NOMO-1 treated with DMSO at 0.1 percent for 48 hours (cell line): ENCODE results near the gene SLC15A1.

Experiments
- DNase-seq: peaks from one replicate; lab custom pipeline; 2025; ENCODE audit not compliant: unreplicated experiment; lab: John Stamatoyannopoulos, UW

SLC15A1 gene, protein sequence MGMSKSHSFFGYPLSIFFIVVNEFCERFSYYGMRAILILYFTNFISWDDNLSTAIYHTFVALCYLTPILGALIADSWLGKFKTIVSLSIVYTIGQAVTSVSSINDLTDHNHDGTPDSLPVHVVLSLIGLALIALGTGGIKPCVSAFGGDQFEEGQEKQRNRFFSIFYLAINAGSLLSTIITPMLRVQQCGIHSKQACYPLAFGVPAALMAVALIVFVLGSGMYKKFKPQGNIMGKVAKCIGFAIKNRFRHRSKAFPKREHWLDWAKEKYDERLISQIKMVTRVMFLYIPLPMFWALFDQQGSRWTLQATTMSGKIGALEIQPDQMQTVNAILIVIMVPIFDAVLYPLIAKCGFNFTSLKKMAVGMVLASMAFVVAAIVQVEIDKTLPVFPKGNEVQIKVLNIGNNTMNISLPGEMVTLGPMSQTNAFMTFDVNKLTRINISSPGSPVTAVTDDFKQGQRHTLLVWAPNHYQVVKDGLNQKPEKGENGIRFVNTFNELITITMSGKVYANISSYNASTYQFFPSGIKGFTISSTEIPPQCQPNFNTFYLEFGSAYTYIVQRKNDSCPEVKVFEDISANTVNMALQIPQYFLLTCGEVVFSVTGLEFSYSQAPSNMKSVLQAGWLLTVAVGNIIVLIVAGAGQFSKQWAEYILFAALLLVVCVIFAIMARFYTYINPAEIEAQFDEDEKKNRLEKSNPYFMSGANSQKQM

DNA sequence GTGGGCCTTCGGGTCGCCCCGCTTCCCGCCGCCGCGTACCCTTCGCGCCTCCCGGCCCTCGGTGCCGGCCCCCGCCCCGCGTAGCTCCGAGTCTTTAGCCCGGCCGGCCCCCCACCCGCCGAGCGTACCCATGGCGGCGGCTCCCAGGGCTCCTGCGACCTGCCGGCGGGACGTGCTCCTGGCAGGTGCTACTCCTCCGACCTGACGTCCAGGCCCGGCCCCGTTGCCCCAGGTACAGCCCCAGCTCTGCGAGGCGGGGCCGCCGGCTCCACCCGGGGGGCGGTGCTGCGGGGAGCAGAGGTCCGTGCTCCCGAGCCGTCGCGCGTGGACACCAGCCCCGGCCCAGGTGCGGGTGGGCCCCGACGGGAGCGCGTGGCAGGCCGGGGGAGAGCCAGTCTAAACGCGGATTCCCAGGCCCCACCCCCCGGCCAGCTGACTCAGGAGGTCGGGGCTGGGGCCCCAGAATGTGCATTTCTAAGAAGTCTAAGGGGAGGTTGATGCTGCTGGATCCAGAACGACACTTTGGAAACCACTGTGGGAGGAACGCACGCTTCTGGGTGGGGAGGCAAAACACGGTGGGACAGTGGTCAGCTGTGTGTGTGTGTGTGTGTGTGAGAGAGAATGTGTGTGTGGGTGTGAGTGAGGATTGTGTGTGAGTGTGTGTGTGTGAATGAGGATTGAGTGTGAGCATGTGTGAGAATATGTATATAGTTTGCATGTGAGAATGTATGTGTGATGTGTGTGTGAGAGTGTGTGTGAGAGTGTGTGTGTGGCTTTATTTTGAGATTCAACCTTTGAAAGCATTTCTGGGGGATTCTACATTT, at the start of gene SLC15A1:
TSS of gene SLC15A1 (minus strand) at position 206 of the 824 bp plus-strand sequence. CDS start at position 132, 74 bp downstream.
- DNase-seq: no peak

DNA sequence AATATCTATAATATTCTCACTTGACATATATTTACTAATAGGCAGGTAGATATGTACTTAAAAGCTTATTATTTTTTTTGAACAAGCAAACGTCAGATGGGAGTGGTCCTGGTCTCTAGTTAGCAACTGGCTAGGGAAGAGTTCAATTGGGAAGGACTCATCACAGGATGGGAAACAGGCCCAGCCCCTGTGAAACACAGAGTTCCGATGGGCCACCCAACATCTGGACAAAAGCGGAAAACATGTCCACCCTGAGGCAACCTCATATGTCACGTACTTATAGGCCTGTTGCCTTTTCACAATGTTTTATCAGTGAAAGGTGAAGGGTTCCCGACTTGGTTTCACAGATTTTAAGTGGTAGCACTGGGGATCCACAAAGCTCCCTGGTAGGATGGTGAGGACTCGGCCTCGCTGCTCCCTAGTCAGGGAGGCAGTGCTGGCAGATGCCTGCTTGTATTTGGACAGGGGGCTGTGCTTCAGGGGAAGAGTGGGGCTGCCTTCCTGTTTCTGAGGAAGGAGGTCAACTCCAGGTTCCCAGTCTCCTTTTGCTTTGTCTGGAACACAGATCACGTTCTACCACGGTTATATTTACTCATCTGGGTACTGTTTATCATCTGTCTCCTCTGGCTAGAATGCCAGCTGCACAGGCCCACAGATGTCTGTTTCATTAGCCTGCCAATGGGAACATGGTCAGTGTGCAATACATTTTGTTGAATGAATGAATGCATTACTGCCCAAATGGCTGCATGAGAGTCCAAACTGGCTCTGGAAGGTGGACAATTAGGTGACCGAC, 49.4 kb upstream of the SLC15A1 start:
- no peak for DNase-seq

DNA sequence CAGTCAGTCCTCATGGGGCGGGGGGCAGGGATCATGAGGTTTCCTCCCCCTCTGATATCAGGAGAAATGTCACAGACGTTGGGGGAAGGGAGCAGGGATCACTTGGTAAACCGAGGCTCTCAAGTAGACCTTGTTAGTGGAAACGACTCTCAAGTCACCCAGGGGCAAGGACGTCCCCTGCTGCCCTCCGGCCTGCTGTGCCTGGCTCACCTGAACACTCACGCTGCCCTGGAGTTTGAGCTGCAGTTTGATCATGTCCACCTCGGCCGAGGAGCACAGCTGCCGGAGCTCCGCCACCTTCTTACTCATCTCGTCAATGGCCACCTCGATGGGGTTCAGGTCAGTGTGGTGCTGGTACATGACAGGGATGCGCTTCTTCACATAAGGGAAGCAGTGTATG, 47.6 kb upstream of the SLC15A1 start:
- DNase-seq: no peak

DNA sequence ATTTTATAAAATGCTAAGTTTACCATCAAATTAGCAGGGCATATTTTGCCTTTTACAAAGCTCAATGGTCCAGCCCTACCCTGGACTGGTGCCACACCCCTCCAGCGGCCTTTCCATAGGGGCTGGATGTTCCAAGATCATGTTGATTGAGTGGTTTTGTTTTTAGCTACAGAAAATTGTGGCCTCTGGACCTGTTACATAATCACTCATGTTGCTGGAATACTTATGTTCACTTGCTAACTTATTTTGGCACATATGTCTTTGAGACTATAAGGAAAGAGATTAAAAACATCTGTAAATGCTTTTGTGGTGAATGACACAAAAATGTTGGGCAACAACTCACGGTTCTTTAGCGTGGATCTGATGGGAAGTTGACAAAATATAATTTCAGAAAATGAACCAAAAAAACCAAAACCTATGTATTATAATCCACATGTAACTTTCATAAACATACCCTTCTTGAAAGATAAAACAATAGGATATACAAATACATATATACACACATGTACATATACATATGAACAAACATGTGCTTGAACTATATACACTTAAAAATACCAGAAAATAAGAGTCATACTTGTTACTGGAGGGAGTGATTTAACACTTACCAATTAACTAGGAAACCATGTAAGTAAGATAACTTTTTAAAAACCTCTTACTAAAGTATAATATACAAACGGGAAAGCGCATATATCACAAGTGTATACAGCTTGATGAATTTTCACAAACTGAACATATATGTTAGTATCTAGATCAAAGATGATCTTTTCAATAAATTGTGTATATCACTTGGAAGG, 46.6 kb upstream of the SLC15A1 start:
- no peak for DNase-seq

DNA sequence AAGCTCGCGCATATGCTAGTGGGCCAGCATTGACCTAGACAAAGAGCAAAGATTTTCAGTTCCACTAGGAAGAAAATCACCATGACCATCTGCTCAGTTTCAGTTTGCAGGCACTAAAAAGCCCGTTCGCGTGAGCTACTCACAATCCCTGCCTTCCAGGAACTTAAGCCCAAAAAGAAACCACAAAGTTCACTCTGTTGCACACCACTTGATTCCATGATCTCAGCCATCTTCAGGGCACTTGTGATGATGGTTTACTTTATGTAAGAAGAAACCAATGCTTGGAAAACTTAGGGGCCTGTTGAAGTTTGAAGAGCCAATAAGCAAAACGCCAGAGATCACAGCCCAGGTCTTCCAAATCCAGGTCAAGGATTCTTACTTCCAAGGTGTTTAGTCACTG, 45.0 kb upstream of the SLC15A1 start:
- no peak for DNase-seq

DNA sequence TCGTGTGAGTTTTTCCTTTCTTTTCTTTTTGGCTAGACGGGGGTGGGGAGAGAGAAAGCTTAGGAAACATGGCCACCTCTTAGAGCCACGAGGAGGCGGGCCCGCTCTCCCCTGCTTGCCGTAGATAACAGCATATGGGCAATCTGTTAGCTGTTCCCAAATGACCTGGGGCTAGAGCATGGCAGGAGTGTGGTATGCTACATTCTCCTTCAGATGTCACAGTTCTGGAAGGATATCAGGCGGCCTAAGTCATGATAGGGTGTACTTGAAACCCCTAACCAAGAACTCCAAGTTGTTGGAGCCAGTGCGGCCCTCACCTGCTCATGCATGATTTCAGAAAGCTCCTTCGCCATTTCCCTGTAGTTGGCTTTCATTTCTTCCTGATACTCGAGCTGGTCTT, 44.3 kb upstream of the SLC15A1 start:
- DNase-seq: no peak

DNA sequence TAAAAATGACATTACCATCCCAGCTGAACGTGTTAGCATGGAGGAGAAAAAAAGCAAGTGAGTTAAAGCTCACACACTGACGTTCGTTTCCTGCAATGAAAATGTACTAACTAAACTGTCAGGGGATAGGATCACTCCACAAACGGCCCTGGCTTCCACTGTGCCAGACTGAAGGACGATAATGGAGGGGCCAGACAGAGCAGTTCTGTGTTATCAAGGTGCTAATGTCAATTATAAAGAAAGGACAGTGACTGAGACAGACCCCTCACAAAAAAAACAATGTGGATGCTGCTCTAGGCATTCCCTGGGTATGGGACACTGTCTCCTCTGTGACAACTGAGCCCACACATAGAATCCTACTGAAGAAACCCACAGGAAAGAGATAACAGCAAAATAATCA, 43.7 kb upstream of the SLC15A1 start:
- no peak for DNase-seq

DNA sequence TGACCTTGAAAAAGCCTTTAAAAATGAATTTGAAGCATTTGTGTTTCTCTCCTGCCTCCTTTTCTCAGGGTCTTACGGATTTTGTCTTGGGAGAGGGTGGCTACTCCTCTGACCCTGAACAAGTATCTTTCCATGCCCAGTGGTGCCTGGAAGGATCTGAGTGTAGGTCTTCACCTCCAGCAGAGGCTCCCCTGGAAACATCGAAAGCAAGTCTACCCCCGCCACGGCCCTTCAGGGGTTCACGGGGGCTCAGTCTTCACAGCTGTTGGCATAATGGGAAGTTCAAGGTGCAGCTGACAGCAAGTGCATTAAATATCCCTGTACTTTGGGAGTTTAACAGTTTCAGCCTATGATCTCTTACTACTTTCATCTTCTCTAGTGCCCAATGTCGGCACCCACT, 42.7 kb upstream of the SLC15A1 start:
- DNase-seq: no peak

DNA sequence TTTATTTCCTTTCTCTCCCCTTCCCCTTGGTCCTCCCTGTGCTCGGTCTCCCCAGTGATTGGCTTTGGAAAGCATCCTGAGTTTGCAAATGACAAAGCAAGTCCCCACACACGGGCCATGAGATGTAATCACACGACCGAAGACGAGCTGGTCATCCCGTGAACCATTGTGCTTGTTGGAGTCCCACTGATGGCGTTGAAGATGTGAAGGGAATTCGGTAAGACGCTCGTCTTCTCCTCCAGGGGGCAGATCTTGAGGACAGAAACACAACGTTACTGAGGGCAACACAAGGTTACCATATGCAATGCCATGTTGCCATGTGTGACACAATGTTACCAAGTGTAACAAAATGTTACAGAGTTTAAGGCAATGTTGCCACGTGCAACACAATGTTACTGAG, 42.0 kb upstream of the SLC15A1 start:
- no peak for DNase-seq

DNA sequence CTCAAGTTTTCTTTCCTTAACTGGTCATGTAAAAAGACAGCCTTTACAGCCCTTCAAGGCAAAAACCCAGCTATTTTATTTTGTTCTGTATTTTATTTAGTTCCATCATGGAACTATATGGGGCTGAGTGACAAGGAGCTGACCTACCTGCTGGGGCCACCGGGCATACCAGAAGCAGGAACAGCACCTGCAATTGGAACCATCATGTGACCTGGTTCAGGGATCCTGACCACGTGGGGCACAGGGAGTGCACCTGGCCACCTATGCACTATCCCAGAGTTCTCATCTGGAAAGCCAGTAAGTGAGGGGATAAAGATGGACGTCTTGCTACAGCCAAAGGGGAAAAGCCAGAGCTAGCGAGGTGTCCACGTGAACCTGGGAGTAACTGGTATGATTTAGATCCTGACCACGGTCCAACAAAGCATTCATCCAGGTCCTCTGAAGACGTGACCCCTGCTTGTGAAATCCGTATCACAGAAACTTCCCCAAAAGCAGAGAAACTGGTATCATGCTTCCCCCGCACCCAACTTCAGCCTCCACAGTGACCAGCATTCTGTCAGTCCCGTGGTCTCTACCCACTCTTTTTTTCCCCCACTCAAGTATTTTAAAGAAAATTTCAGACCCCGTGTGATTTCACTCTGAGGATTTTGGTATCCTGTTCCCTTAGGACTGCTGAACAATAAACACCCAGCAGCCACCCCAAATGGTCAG, 40.5 kb upstream of the SLC15A1 start:
- DNase-seq: no peak

DNA sequence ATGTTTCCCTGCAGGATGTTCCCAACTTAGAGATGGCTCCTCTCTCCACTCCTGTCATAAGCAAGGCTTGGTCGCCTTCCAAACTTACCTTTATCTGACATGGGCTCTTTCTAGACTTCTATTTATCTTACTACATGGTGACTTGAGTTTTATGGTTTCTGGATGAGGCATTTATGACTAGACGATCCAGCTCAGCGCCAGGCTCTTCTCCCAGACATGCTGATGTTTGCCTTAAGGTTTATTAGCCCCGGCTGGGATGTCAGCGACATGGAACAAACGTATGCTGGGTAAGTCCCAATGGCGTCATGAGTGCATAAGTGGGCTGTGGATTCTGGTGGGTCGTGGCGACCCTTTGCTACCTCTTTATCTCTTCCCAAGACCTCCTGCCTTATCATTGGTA, 39.8 kb upstream of the SLC15A1 start:
- DNase-seq: no peak

DNA sequence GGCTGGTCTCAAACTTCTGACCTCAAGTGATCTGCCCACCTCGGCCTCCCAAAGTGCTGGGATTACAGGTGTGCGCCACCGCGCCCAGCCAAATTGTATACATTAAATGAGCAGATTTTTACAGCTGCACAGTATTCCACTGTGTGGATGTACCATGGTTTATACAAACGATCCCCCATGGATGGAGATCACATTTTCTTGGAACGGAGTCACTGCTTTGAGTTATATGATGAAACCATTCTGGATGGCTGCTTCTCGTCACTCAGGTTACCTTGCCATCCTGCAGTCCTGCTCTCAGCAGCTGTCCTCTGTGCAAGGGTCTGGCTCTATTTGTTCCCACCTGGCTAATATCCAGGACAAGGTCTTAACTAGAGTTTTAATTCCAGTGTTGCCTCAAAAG, 39.1 kb upstream of the SLC15A1 start:
- DNase-seq: no peak

DNA sequence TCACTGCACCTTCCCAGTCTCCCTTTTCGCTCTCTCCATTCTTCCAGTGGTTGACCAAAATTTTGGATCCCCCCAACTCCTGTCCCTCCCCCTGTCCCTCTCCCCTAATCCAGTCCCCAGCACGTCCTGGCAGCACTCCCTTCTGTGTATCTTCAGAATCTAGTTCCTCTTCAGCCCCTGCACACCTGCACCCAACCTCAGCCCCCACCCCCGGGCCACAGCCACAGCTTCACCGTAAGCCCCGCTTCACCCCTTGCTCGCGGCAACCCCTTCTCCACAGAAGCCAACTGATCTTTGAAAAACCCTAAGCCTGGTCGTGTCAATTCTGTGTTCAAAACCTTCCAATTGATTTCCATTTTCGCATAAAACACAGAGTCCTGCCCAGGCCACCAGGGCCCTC, 35.5 kb upstream of the SLC15A1 start:
- DNase-seq: no peak

DNA sequence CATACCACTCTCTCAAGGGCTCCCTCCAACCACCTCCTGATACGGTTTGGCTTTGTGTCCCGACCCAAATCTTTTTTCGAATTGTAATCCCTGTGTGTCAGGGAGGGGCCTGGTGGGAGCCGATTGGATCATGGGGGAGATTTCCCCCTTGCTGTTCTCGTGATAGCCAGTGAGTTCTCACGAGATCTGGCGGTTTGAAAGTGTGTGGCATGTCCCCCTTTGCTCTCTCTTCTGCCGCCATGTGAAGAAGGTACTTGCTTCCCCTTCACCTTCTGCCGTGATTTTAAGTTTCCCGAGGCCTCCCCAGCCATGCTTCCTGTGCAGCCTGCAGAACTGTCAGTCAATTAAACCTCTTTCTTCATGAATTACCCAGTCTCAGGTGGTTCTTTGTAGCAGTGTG, 34.7 kb upstream of the SLC15A1 start:
- DNase-seq: no peak

DNA sequence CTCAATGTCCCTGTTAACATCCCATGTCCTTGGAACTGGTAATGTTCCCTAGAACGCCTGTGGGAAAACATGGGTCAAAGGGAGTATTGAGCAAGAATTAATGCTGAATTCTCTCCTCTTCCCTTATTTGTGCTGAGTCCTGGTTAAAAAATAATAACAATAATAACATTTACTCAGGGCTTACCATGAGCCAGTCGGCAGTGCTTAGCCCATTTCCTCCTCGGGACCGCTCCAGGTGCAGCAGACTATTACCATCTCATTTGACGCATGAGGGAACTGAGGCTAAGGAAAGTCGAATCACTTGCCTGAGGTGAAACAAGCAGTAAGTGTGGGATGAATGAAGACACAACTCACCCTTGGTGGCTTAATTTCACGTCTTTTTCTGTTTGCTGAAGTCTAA, 33.6 kb upstream of the SLC15A1 start:
- DNase-seq: no peak

DNA sequence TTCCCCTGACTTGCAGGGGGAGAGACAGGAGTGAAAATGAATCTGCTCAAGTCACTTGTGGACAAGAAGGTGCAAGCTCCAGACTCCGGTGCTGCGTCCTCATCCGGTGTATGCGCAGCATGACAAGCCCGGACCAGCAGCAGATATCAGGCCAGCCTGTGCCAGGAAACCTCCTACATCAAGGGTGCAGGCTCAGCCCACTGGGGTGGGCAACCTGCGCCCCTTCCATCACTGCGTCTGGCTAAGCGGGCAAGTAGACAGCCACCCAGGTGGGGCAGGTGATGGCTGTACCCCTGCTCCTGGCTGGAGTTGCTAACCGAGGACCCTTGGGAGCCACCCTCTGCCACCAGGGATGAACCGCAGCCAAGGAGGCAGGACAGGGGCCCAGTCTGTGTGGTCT, 32.9 kb upstream of the SLC15A1 start:
- DNase-seq: no peak

DNA sequence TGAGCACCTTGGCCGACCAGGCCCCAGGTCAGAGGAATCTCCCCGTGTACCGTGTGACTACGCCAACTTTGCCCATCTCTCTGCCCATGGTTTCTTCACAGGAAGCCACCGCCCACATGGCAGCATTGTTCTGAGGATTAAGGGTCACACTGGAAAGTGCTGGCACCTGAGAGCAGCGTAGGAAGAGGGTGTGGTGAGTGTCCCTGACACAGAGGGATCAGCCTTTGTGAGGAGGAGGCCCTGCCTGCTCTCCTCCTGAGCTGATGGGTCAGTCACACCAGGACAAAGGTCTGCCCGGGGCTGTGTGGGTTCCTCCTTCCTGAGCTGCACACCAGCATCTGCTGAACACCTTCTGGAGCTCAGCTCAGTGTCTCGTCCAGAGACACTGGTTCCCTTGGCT, 32.2 kb upstream of the SLC15A1 start:
- no peak for DNase-seq

DNA sequence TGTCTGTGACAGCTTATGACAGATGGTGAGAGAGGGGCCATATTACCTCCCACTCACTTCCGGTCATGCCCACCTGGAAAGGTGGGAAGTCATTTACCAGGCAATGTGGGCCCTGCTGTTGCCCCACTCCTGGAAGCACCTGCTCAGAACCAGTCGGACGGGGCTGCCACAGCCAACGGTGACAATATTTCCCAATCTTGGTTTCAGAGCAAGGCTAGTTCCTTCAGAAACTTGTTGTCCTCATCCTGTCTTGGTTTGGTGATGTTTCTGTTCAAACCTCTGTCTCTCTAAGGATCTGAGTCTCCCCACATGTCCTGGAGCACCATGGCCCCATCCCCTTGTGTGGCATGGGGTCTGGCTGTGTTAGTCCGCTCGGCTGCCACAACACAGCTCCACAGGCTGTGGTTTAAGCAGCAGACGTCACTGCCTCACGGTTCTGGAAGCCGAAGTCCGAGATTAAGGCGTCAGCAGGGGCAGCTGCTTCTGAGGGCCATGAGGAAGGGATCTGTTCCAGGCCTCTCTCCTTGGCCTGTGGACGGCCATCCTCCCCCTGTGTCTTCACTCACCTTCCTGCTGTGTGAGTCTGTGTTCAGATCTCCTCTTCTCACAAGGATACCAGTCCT, 31.5 kb upstream of the SLC15A1 start:
- DNase-seq: no peak

DNA sequence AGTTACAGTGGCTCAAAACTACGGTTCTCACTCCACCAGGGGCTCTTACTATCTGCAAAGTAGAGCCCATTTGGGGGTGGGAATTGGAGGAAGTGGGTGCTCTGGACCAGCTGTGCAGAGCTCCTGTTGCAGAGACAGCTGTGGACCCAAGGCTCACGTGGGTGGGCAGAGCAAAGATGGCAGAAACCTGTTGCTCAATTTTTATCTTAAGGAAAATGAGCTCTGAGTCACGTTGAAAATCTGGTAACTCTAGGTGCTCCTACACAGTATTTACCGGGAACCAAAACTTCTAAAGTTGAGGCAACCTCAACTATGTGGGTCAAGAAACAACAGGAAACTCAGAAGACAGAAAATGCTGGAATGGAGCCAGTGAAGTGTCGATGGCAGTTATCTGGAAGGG, 30.2 kb upstream of the SLC15A1 start:
- no peak for DNase-seq
